ENCODE data around the gene TRPM1. TPM values are rescaled to one million over a fixed set of nuclear protein-coding genes. Genes with fewer than 3 reads are reported as not detected.

The TRPM1 gene
- total RNA-seq, 6 experiments from 2014 or later: 0.03 to 0.18 (median 0.17) TPM; not detected in 3

DNA sequence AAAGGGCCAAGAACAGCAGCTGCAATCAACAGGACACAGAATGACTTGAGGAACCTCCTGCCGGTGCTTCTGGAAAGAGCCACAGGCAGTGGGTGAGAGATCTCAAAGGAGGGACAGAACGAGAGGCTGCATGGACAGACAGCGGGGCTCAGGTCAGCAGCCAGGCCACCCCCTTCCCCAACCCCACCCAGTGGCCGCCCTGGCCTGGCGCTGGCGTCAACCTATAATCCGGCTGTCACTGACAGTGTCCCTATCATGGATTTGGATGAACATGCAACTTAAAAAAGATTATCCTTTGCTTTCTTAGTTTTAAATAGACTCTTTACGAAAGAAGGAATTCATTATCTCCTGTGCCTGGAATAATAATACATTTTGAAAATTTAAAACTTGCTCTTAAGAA, 54.1 kb downstream of the TRPM1 start:
- Mint-ChIP-seq H3K9me3 (no peaks in the 10 kb centered on the region), H3K27me3 (ENCODE audit: insufficient read depth) (peaks cover 4% of the 10 kb centered on the region), H3K27ac (no peak overlapping the region), H3K4me1 (ENCODE audit: low read depth) (peaks cover 10% of the 10 kb centered on the region; the same call in 1 of the 2 replicates), H3K4me3 (no peak overlapping the region), H3K36me3 (ENCODE audit: low read depth) (no peaks in the 10 kb centered on the region)
- TF ChIP-seq, protein P1, sequence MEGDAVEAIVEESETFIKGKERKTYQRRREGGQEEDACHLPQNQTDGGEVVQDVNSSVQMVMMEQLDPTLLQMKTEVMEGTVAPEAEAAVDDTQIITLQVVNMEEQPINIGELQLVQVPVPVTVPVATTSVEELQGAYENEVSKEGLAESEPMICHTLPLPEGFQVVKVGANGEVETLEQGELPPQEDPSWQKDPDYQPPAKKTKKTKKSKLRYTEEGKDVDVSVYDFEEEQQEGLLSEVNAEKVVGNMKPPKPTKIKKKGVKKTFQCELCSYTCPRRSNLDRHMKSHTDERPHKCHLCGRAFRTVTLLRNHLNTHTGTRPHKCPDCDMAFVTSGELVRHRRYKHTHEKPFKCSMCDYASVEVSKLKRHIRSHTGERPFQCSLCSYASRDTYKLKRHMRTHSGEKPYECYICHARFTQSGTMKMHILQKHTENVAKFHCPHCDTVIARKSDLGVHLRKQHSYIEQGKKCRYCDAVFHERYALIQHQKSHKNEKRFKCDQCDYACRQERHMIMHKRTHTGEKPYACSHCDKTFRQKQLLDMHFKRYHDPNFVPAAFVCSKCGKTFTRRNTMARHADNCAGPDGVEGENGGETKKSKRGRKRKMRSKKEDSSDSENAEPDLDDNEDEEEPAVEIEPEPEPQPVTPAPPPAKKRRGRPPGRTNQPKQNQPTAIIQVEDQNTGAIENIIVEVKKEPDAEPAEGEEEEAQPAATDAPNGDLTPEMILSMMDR (IDR thresholded peaks at IDR 0.05): no peak
- no peak for DNase-seq

DNA sequence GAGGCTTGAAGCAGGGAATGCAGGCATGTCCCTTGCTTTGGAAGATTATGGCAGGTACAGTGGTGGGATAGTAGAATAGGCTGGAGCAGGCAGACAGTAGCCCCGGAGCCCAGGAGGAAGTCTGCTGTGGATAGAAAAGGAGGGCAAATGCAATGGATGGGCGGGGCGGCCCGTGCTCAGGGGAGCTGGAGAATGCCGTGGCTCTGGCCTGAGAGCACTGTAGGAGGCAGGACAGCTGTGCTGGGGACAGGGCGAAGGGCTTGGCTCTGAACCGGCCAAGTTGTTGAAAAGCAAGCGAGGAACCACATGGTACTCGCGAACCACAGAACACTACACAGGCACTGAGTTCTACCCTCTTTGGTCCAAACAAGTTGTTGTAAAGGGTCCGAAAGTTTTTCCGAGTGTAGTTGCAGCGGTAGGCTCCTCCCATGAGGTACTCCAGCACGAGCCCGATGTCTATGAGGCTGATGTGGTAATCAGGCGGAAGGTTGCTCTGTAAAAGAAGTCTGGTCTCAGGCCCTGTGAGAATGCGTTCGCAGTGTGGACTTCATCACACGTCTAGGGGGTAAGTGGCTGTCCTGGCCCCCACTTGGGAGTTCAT, 54.7 kb downstream of the TRPM1 start:
- no peak overlapping the region for H3K4me3 Mint-ChIP-seq
- no peak for DNase-seq
- H3K27me3 Mint-ChIP-seq (ENCODE audit: insufficient read depth): peaks cover 4% of the 10 kb centered on the region
- no peaks in the 10 kb centered on the region for H3K9me3 Mint-ChIP-seq
- no peaks in the 10 kb centered on the region for H3K36me3 Mint-ChIP-seq (ENCODE audit: low read depth)
- H3K27ac Mint-ChIP-seq: no peak overlapping the region
- TF ChIP-seq, protein P1 (IDR thresholded peaks at IDR 0.05): no peak
- H3K4me1 Mint-ChIP-seq (ENCODE audit: low read depth): peaks cover 14% of the 10 kb centered on the region; the same call in 1 of the 2 replicates

DNA sequence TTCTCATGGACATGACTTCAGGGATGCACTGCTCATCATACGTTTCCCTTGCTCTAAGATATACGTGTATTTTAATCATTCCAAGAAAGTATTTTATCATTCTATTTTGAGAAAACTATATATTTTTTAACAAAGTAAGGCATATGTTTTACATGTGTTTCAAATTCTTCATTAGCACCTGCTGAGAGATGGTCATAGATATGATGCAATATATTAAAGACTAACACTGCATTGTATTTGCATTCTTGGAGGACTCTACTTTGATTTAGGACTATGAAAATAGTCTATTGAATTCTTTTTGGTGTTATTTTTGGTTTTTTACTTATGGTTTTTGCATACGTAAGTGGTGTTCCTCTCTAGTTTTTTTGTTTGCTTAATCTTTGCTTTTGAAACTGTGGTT, 55.9 kb downstream of the TRPM1 start:
- no peak for DNase-seq
- Mint-ChIP-seq H3K4me3 (no peak overlapping the region), H3K36me3 (ENCODE audit: low read depth) (no peaks in the 10 kb centered on the region), H3K27me3 (ENCODE audit: insufficient read depth) (peaks cover 7% of the 10 kb centered on the region), H3K9me3 (no peaks in the 10 kb centered on the region), H3K4me1 (ENCODE audit: low read depth) (peaks cover 14% of the 10 kb centered on the region; the same call in 1 of the 2 replicates), H3K27ac (no peak overlapping the region)
- TF ChIP-seq, protein P1 (IDR thresholded peaks at IDR 0.05): no peak

DNA sequence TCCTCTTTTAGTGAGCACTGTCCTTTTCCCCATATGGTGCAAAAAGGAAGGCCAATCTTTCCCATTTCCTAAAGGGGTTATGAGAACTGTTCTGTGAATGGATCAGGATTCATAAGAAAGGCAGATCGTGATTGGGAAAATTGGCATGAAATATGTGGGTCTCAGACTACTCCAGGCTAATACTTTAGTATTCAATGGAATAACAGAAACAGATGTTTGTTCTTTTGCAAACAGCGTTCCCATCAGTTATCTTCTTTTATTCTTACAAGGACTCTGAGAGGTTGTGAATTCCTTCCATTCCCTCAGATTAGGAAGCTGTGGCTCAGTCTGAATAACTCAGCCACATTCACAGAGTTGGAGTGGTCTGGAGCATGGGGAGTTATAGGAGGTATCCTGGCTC, 58.8 kb downstream of the TRPM1 start:
- Mint-ChIP-seq H3K9me3 (no peaks in the 10 kb centered on the region), H3K4me3 (no peak overlapping the region), H3K27me3 (ENCODE audit: insufficient read depth) (peaks cover 3% of the 10 kb centered on the region; the same call in 1 of the 2 replicates), H3K36me3 (ENCODE audit: low read depth) (no peaks in the 10 kb centered on the region), H3K4me1 (ENCODE audit: low read depth) (peaks cover 14% of the 10 kb centered on the region), H3K27ac (no peak overlapping the region)
- no peak for DNase-seq
- TF ChIP-seq, protein P1 (IDR thresholded peaks at IDR 0.05): no peak

DNA sequence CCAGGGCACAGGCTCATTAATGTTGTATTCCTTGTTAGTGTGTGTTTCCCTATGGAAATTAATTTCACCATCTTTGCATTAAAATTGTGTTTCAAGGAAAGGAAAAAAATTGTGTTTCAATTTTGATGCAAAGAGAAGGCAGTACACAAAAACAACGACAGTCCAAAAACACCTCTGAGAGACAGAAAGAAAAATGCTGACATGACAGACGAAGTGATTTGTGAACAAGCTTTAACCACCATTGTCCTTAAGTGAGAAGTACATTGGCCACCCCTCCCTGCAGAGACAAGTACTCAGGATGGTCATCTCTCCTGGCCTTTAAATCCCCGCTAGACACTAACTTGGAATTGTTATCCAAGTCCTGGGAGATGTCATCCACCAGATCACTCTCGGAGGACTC, 59.9 kb downstream of the TRPM1 start:
- TF ChIP-seq, protein P1 (IDR thresholded peaks at IDR 0.05): no peak
- H3K27ac Mint-ChIP-seq: no peak overlapping the region
- no peak for DNase-seq
- peaks cover 3% of the 10 kb centered on the region; the same call in 1 of the 2 replicates for H3K27me3 Mint-ChIP-seq (ENCODE audit: insufficient read depth)
- H3K36me3 Mint-ChIP-seq (ENCODE audit: low read depth): no peaks in the 10 kb centered on the region
- H3K4me3 Mint-ChIP-seq: no peak overlapping the region
- peaks cover 23% of the 10 kb centered on the region for H3K4me1 Mint-ChIP-seq (ENCODE audit: low read depth)
- no peaks in the 10 kb centered on the region for H3K9me3 Mint-ChIP-seq

Measured in HFFc6 (cell line).